Hematopoietic multipotent progenitor cell treated with erythropoietin and hydrocortisone succinate and interleukin-3 and kit ligand, for 6 days (in vitro differentiated cells): ENCODE measurements around the gene FOLR2.
"Not testable (repeated sequence)": the region's sequence is repeated elsewhere in the genome, so short reads cannot be mapped to it uniquely, and the experiment has no call there.

Source experiments
- DNase-seq: peaks from one replicate; pipeline ENCODE4 v3.0.0-alpha.2; 2015

Gene FOLR2

DNA sequence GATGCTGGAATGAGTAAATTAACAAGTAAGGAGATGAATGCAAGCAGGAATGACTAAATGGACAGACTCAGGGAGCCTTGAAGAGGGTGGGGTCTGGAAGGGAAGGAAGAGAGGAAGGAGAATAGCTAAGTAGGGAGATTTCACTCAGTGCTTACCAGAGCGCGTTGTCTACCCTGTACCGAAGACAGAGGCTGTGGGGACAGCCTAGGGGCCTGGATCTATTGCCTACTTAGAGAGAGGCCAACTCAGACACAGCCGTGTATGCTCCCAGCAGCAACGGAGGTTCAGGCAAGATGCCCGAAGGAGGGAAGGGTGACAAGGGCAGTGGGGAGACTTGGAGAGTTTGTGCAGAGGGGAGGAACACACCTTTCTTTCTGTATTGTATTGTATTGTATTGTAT is at the start of gene FOLR2:
TSS of gene FOLR2 (plus strand) at position 157 of the 400 bp plus-strand sequence. CDS start 1,791 bp downstream, outside the sequence.
- no peak for DNase-seq

DNA sequence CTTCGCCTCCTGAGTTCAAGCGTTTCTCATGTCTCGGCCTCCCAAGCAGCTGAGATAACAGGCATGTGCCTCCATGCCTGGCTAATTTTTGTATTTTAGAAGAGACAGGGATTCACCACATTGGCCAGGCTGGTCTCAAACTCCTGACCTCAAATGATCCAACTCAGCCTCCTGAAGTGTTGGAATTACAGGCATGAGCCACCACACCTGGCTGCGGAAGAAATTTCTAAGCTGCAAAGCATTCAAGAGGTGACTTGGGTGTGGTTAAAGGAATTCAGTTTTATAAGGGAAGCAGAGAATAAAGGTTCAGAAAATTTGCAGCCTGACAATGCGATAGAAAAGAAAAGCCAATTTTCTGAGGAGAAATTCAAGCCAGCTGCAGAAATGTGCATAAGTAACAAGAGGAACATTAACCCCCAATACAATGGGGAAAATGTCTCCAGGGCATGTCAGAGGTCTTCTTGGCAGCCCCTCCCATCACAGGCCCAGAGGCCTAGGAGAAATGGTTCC is 47.5 kb upstream of the FOLR2 start:
- DNase-seq: not testable (repeated sequence)

DNA sequence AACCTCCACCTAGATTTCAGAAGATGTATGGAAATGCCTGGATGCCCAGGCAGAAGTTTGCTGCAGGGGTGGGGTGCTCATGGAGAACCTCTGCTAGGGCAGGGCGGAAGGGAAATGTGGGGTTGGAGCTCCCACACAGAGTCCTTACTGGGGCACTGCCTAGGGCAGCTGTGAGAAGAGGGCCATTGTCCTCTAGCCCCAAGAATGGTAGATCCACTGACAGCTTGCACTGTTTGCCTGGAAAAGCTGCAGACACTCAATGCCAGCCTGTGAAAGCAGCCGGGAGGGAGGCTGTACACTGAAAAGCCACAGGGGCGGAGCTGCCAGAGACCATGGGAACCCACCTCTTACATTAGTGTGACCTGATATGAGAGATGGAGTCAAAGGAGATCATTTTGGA is 46.8 kb upstream of the FOLR2 start:
- DNase-seq: not testable (repeated sequence)

DNA sequence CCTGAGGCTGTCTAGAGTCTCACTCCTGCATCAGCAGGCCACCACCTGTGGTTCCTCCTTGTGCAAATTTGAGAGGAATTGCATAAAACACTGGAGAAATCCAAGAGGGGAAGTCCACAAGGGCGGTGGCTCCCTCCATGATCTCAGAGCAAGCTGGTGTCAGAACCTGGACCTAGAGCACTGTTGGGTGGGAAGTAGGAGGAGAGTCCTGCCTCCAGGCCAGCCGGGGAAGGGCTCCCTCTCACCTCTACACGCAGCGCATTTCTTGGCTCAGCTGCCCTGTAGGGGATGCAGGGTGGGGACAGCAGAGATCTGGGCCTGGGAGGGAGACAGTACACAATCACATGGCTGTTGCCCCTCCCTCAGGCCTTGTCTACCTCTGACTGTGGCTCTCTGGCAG is 44.6 kb upstream of the FOLR2 start:
- DNase-seq: not testable (repeated sequence)

DNA sequence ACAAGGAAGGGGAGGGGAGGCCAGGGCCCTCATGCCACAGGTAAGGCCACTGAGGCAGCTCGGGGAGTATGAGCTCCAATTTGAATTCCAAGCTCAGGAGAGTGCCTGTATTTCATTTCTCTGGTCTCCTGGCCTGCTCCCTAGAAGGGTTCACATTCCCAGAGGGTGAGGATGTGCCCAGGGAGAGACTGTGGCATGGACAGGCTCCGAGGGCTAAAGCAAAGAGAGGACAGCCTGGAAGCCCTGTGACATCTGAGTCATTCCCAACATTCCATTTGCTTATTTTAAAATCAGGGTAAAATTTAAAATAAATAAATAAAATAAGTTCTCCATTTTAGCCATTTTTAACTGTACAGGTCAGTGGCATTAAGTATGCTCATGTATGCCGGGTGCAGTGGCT is 43.3 kb upstream of the FOLR2 start:
- DNase-seq: no peak

DNA sequence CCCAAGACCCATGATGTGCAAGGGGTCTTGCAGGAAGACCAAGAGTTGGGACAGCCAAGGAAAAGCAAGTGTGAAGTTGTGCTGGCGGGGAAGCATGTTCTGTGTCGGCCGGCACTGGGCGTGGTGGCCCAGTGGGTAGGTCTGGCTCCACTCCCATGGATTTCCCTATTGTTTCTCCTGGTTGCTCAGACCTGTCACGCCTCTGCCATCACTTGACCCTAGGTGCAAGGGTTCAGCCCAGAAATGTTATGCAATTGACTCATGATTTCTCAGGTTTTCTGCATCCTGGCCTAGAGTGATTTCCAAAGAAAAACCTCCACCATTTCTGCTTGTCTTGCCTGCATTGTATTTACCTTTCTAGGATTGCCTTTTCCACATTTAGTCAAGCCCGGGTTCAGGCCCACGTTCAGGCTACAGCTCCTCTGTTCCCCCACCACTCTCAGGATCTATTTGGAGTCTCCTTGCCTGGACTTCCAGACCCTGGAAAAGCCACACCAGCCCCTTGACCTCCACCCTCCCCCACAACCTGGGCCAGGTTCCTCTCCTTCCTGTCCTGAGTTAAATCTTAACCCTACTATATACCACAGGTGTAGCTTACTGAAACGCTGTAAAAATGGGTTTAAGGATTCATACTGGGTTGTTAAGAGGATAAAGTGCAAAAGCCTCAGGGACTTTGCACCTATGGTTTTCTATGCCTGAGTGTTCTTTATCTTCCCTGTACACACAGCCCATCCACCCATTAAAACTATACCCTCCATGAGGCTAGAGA is 42.1 kb upstream of the FOLR2 start:
- DNase-seq: no peak

DNA sequence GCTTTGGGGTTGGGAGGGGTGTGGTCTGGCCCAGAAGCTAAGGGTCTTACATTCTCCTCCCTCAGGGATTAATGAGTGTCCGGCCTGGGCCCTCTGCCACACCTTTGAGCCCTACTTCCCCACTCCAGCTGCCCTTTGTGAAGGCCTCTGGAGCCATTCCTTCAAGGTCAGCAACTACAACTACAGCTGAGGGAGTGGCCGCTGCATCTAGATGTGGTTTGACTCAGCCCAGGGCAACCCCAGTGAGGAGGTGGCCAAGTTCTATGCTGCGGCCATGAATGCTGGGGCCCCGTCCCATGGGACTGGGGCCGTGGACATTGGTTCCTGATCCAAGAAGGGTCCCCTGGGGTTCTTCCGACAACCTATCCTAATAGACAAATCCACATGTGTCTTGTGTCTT is 38.9 kb upstream of the FOLR2 start:
- DNase-seq: no peak

DNA sequence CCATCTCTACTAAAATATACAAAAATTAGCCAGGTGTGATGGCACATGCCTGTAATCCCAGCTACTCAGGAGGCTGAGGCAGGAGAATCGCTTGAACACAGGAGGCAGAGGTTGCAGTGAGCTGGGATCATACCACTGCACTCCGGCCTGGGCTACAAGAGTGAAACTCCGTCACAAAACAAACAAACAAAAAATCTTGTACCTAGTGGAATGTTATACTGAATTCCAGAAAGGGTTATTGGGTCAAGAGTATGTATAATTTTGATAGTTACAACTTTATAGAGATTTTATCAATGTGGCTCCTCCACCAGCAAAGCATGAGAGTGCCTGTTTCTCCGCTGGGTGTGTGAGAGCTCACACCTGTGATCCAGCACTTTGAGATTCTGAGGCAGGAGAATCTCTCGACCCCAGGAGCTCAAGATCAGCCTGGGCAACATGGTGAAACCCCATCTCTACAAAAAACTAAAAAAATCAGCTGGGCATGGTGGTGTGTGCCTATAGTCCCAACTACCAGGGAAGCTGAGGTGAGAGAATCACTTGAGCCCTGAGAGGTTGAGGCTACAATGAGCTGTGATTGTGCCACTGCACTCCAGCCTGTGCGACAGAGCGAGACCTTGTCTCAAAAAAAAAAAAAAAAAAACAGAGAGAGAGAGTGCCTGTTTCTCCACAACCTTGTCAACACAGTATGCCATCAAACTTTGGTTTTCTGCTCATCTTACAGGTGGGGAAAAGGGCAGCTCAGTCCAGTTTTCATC is 37.4 kb upstream of the FOLR2 start:
- no peak for DNase-seq

DNA sequence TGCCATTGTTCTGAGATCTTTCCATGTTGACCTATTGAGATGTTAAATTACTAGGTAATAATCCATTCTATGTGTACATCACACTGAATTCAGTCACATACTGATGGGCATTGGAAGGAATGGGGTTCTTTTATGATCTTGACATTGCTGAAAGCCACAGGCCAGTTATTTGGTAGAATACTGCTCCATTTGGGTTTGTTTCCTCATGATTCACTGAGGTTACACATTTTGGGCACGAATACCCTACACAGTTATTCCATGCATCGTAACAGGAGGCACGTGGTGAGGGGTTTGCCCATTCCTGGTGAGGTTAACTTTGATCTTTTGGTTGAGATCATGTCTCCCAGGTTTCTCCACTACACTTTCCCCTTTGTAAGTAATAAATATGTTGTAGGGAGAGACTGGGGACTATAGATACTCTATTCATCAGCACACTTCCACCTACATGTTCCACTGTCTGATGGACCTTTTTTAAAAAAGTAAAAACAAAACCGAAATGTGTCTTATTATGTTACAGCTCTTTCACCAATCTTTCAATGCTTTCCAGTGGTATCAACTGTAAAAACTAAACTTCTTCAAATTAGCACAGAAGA is 36.7 kb upstream of the FOLR2 start:
- DNase-seq: no peak

DNA sequence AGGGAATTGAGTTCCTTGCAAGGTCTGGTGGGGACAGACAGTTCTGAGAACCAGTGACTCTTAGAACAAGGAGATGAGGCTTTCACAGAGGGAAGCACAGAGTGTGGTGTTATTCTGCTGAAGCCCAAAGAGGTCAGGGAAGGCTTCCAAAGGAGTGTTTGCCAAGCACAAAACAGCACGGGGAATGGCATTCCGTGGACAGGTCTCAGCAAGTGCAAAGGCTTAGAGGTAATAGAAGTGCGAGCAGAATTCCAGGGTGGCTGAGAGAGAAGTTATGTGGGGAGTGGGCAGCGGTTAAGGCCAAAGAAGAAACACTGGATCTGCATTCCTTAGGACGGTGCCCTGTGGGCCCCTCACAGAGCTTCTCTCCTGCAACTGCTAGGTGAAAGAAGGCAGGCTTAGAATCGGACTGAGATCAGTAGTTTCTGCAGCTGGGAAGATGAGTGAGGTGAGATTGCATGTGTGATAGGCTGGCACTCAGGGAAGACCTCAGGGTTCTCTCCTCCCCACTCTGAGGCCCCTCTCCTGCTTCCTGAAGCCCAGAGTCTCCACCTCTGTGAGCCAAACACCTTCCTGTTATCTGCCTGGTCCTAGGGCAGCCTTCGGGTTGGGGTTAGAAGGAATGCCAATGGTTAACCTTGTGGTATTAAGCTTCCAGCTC is 35.6 kb upstream of the FOLR2 start:
- not testable (repeated sequence) for DNase-seq

DNA sequence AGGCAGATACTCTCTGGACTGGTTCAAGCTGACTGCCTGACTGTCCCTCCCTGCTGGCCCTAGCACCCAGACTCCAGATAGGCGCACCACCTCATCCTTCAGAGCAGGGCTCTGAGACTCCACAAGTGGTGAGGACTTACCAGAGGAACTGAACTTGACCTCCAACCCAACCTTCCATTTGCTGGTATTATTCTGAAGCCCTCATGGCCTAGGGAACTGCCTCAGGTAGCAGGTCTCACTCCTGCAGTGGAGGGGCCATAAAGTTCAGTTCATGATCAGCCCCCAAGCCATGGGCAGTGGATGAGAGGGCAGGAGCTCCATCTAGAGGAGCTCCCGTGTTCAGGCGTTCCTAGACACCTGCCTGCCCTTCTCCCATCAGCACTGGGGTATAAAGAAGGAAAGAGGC is 35.0 kb upstream of the FOLR2 start:
- peak; percentile 55 for DNase-seq

DNA sequence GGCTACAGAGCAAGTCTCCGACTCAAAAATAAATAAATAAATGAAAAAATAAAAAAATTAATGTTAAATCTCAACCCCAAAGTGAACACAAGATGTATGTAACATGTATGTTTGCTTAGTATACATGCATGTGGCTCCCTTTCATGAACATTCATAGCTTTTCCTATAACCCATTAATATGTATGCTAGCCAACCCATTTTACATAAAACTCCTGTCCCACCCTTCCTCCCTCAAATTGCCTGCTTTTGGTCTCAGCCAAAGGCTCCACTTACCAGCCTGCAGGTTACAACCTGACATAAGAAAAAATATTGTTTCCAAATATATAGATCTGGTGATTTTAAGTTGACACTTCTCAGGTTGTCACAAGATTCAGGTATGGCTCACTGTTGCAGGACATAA is 28.3 kb upstream of the FOLR2 start:
- DNase-seq: no peak

DNA sequence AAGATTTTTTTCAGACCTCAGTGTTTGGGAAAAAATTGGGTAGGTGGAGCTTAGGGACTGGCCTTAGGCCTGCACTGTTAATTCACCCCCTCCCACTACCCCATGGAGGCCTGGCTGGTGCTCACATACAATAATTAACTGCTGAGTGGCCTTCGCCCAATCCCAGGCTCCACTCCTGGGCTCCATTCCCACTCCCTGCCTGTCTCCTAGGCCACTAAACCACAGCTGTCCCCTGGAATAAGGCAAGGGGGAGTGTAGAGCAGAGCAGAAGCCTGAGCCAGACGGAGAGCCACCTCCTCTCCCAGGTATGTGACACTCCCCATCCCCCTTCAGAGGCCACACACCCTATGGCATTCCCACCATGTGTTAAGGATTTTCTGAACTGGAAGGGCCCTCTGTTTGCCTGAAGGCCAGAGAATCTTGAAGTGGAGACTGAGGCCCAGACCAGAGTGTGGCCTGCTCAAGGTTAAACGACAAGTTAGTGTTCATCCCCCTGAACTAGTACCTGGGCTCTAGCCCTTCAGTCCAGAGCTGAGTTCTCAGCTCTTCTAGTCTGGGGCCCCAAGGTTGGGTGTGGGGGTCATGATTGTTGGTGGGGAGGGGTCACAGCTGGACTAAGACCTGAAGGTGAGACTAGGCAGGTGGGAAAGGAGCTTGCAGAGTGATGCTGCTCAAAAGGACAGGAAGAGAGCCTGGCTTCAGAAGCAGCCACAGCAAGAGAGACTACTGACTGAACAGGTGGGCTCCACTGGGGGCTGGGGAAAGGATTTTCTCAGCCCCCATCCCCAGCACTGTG is 26.9 kb upstream of the FOLR2 start:
- no peak for DNase-seq

DNA sequence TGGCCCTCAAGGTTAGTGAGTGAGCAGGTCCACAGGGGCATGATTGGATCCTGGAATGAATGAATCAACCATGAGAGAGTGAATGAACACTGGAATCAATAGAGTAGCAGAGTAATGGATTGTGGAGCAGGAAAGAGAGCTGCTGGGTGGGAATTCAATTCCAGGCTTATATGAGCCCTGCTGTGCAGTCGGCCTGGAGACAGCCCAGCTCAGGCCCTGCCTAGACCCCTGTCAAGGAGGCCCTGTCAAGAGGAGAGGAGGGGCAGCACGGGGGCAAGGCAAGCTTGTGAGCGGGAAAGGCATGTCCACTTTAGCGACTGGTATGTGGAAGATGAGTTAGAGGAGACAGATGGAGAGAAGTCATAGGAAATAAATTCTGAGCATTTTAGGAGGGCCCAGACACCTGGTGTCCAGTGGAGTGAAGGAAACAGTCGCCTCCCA is 25.9 kb upstream of the FOLR2 start:
- no peak for DNase-seq

DNA sequence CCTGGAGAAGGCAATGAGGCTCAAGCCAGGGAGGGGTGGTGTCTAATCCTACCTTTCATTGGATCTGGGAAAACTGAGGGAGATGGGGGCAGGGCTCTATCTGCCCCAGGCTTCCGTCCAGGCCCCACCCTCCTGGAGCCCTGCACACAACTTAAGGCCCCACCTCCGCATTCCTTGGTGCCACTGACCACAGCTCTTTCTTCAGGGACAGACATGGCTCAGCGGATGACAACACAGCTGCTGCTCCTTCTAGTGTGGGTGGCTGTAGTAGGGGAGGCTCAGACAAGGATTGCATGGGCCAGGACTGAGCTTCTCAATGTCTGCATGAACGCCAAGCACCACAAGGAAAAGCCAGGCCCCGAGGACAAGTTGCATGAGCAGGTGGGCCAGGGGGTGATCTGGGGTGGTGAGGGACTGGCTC is 24.6 kb upstream of the FOLR2 start, which contains the start of gene FOLR1:
TSS of gene FOLR1 (plus strand) at position 180 of the 421 bp plus-strand sequence. CDS start at position 214, 34 bp downstream.
- no peak for DNase-seq

DNA sequence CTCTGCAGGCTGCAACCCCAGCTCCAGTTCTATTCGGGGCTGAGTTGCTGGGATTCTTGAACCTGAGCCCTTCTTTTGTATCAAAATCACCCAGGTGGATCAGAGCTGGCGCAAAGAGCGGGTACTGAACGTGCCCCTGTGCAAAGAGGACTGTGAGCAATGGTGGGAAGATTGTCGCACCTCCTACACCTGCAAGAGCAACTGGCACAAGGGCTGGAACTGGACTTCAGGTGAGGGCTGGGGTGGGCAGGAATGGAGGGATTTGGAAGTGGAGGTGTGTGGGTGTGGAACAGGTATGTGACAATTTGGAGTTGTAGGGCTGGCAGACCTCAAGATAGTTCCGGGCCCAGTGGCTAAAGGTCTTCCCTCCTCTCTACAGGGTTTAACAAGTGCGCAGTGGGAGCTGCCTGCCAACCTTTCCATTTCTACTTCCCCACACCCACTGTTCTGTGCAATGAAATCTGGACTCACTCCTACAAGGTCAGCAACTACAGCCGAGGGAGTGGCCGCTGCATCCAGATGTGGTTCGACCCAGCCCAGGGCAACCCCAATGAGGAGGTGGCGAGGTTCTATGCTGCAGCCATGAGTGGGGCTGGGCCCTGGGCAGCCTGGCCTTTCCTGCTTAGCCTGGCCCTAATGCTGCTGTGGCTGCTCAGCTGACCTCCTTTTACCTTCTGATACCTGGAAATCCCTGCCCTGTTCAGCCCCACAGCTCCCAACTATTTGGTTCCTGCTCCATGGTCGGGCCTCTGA is 20.9 kb upstream of the FOLR2 start:
- DNase-seq: no peak

DNA sequence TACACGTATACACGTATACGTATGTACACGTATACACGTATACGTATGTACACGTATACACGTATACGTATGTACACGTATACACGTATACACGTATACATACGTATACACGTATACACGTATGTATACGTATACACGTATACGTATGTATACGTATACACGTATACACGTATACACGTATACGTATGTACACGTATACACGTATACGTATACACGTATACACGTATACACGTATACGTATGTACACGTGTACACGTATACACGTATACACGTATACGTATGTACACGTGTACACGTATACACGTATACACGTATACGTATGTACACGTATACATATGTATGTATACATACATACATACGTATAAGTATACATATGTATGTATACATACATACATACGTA is 15.1 kb upstream of the FOLR2 start:
- not testable (repeated sequence) for DNase-seq

DNA sequence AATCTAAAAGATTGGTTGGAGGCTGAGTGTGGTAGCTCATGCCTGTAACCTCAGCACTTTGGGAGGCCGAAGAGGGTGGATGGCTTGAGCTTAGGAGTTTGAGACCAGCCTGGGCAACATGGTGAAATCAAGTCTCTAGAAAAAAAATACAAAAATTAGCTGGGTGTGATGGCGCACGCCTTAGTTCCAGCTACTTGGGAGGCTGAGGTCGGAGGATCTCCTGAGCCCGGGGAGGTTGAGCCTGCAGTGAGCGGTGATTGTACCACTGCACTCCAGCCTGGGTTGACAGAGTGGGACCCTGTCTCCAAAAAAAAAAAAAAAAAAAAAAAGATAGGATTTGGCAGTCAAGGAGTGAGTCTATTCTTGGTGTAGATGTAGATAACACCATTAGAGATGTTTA is 14.0 kb upstream of the FOLR2 start:
- DNase-seq: no peak

DNA sequence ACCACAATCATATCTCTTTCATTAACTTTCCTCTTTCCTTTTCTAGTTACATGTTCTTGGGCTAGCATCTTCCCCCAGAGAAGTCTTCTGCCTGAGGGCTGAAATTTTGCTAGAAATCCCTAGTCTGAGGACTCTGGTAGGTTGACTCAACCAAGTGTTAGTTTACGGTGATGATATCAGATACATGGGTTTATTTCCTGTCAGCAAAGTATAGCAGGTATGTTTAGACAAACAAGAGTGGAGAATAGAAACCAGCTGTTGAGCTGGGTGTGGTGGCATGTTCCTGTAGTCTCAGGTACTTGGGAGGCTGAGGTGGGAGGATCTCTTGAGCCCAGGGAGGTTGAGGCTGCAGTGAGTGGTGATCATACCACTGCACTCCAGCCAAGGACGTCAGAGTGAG is 13.4 kb upstream of the FOLR2 start:
- DNase-seq: no peak

DNA sequence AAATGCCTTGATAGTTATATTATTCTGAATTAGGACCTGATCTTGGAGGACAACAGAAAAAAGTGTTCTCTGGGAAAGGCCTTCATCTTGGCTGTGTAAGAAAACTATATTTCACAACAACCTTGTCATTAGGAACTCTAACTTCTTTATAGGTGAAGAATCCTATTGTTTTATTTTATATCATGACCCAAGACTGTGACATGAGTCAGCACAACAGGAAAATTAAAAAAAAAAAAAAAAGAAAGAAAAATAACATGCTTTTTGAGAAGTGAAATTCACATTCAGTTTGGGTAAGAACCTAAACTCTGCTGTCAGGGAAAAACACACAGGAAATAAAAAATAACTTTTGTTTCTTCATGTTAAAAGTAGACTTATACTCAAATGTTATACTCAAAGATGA is 11.7 kb upstream of the FOLR2 start:
- DNase-seq: no peak

DNA sequence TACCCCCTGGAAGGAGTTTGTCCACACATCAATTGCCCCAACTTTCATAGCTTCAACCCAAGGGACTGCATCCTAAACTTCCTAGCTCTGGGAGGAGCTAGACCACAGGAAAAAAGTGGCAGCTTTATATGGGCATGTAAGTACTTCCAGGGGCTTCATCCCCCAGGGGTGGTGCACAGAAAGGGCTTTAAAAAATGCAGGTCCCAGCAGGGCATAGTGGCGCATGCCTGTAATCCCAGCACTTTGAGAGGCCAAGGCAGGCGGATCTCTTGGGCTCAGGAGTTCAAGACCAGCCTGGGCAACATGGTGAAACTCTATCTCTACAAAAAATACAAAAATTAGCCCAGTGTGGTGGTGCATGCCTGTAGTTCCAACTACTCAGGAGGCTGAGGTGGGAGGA is 9.8 kb upstream of the FOLR2 start:
- DNase-seq: not testable (repeated sequence)
